GM18526 (cell line): ENCODE results near the gene DDX1.

Source experiments
- POLR2A ChIP-seq: IDR thresholded peaks from 3 replicates; pipeline ENCODE4 v1.6.1; 2011; ENCODE audit not compliant: insufficient read length; ENCODE audit errors: extremely low read depth

Gene DDX1

DNA sequence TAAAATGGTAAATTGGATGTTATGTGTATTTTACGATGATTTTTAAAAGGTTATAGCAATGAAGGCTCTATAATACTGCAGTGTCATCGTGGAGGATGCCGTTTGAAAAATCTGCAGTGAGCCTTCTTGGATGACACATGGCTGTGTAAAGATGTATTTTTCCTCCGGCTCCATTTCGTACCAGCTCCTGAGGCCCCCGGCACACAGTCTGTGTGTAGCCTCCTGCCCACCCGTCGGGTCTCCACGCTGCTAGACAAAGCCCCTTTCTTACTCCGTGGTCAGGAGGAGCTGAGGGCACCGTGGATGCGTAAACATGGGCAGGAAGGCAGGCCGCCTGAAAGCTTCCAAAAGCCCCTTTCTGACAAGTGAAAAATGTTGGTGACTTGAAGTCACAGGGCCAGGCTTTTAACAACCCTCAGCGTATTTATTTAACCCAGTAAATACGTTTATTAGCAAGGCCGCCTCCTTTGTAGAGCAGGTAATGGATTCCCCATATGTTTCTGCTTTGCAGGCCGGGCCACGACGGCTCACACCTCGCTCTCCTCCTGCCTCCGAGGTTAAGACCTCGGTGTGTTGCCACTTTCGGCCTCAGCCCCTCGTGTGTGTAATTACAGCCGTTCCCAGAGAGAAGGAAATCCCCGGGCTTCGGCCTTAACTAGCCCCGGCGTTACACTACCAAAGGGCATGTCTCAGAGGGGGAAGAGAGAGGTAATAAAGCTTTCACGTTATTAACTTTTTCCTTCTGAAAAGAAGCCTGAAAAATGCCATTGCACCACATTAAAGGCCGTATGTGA, 72.8 kb downstream of the DDX1 start:
- no peak for TF ChIP-seq POLR2A

DNA sequence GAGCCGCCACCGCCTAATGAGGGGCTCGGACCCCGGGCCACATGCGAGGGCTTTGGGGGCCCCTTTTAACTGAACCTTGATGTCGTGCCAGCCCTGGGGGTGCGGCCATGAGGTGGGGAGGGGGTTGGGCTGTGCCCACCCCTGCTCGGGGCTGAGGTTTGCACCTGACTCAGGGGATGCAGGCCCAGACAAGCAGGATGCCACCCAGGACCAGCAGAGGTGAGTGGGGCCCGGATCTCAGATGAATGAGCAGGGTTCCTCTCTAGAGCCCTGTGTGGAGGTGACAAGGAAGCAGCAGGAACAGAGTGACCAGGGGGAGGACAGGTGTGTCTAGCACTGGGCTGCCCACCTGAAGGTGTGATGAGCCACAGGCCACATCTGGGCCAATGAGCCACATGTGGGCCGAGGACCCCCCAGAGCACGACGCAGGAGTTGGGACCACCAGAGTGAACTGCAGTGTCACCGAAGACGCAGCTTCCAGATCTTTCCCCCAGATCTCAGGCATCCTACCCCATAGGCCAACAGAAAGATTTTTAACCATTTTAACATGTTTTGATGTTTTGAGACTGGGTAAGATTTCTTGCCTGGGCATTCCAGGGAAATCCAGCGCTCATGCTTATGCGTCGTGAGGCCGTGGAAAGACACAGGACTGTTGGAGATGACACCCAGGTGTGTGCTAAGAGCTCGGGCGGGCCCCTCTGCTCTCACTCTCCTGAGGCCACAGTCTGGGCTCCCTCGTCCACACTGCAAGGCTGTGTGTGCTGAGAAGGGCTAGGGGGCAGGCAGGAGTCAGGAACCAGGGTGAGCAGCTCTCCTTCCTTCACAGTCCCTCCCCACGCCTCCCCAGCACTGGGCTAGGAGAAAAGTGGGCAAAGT, 73.6 kb downstream of the DDX1 start:
- TF ChIP-seq POLR2A, result no peak

DNA sequence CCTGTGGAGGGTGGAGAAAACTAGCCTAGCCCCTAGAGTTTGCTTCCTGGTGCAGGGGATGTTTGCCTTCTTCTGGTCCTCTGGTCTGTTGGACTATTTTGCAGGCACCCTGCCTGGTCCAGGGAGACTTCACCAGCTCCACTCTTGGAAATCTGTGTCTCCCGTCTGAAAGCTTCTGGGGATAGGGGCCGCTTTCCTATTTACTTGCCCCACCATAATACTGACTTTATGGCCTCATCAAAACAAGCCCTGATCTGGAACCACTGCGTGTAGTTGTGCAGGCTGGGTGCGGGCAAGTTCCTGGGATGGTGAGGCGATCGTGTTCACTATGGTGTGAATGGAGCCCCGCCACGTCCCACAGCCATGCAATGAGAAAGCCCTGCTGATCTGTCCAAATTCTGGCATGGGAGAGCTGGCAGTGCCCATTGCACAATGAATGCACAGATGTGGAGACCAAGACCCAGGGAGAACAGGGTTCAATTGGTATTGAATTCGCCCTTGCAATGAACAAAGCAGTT, 74.3 kb downstream of the DDX1 start:
- TF ChIP-seq POLR2A, result no peak

DNA sequence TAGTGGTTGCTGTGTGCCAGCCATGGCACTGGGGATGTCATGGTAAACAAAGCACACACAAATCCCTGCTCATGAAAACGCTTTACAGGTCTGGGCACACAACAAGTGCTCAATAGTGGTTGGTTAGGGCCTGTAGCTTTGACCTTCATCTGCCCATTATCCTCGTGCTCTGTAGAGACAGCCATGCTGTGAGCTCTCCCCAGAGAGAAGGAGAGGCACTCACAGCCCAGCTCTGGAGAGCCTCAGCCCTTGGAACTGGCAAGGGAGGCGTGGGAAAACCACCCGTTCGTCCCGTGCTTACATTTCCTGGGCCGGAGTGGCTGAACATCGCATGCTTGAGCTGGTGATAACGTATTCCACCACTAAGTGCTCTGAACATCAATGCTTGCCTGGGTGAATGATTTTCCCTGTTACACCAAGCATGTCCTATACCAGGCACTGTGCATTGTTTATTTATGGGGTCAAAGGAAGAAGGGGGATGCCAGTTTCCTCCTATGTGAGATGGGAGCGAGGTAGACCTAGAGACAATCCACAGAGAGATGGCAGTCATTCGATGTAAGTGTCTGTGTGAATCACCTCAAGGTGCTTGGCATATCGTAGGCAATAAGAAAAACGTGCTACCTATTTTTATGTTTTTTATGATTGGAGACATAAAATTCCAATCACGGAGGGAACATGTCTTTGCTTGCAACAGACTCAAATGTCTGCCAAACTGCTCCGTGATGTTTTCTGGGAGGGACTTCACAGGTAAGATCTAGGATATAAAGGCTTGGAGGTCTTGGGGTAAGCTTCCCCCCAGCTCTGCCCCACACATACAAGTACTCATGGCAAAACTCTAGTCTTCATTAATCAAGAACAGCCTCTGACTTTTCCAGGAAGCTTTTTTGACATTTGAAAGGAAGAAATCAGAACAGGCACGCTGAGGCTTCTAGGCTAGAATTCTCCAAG, 75.5 kb downstream of the DDX1 start:
- TF ChIP-seq POLR2A, result no peak

DNA sequence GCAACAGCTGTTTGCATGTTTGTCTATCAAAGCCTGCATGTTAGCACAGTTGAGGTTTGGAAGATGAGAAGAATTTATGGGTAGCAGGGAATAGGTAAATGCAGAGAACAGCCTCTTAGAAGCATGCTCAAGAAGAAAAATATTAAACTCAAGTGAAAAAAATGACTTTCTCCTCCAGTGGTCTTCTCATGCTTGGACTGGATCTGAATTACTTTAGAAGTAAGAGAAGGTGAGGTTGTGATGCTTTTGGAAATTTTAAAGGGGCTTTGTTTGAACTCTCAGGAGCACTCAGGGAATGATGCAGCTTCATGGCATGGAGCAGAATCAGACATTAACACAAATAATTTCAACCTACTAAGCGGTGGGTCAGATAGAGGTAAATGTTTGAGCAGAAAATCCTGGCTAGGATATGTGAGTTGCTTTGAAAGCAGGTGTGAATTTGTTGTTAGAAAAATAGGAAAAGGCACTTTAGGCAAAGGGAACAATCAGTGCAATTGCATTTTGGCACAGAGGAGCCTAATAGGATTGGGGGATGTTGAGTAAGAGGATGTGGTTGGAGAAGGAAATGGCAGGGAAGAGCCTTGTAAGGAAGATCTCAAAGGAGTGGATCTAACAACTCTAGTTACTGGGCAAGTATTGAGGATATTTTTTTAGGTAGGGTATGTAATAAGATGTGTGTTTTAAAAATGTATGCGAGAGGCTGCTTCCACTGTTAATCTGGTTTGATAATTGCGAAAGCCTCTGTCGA, 76.3 kb downstream of the DDX1 start:
- TF ChIP-seq POLR2A, result no peak

DNA sequence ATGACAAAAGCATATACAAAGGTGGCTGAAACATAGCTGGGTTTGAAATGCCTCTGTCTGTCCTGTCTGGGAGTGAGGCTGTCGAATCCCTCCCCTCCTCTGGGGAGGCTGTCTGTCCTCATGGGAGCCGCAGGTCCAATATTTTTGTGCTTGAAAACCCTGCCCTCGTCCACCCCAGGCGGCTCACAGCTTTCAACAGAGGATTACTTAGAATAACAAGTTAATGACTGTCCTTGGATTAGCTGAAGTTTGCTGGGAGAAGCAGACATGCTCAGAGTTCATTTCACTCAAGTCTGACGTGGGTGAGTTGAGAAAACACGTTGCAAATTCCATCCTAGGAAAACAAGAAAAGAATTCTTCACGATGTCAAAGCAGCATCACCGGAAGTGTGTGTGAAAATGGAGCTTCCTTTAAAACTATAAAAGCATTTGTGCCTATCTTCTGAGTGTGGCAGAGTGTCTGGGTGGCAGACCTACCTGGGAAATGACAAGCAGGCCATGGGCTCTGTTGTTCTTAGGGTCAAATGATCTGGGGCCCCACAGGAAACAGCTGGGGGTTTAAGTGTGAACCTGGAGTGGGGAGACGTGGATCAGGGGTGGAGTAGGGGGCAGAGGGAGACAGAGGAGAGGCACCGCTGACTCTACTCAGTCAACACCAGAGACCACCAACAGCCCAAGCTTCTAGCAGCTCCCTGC, 77.1 kb downstream of the DDX1 start:
- TF ChIP-seq POLR2A, result no peak

DNA sequence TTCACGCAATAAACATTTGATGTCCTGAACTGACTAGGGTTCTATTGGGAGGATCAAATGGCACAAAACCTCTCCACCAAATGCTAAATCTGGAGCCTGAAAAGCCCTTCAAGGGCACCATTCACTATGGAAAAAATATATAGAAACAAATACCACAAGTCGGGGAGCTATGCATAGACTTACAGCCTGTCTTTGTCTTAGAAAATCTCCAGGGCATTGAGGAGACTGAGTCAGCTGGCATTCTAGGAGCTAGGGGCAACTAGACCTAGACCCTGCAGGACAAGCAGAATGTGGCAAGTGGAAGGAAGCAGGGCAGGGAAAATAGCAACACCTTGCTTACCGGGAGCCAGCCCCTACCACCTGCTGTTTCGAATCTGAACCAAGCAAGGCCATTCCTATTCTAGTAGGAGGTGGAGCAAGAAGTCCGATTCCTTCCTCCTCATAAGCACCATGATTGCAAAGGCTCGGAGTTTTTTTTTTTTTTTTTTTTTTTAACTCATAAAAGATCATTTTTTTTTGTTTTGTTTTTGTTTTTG, 77.8 kb downstream of the DDX1 start:
- TF ChIP-seq POLR2A, result no peak

DNA sequence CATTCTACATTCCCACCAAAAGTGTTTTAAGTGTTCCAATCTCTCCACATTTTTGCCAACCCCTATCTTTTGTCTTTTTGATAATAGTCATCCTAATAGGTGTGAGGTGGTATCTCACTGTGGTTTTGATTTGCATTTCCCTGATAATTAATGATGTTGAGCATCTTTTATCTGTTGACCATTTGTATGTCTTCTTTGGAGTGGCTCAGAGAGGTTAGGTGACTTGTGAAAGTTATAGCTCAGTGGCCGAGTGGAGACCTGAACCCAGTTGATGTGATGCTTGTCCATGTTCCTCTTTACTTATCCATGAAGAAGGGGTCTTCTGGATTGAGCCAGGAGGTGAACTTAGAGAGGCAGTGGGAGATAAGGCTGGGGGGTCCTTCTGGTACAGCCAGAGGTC, 78.8 kb downstream of the DDX1 start:
- TF ChIP-seq POLR2A, result no peak

DNA sequence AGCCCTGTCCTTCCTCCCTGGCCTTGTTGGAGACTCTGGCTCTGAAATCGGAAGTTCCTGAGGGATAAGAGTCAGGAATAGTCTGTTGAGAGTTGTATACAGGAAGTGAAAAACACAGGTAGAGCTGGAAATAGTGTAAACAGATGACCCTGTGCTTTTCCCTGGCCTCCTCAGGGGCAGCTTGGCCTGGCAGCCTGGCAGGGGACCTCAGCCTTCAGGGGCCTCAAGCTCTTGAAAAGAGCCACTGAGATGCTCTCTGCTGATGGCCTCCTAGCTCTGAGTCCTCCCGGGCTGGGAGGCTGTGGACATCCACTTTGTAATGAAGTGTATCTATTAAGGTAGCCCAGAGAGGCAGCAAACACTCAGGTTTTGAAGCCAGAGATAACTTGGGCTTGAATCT, 79.3 kb downstream of the DDX1 start:
- TF ChIP-seq POLR2A, result no peak

DNA sequence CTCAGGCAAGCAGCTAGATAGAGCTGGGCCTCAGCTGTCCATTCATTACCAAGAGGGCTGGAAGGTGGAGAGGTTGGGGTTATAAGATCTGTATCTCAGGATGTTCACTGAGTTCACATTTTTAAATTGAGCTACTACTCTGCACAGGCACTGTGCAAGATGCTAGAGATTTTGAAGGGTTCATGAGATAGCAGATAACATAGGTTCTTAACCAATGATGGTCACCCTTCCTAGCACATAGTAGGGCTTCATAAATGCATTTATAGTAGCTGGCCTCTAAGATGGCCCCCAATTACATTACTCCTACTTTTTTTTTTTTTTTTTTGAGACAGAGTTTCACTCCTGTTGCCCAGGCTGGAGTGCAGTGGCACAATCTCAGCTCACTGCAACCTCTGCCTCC, 79.7 kb downstream of the DDX1 start:
- no peak for TF ChIP-seq POLR2A

DNA sequence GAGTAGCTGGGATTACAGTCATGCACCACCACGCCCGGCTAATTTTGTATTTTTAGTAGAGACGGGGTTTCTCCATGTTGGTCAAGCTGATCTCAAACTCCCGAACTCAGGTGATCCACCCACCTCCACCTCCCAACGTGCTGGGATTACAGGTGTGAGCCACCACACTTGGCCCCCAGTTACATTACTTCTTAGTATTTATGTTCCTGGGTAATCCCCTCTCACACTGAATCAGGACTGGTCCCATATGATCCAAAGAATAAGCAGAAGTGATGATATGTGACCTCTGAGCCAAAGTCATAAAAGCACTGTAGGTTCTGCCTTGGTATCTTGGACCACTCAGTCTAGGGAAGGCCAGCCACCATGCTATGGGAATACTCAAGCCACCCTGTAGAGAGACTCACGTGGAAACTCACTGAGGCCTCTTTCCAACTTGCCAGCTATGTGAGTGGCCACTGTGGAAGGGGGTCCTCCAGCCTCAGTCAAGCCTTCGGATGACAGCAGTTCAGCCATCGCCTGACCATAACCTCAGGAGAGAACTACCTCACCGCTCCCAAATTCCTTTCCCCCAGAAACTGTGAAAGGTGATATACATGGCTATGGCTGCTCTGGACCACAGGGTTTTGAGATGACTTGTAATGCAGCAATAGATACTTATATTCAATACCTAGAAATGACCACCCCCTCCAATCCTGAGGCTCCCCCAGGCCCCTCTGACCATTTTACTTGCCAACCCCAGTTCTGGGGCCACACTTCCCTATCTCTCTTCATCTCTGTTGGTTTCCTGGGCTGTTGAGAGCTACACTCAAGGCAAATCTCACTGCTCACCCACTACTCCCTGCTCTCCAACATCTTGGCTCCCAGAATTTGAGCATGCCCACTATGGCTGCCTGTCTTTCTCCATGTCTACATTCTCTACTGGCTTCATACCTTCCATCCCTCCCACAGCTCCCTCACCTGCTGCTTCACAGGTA, 80.5 kb downstream of the DDX1 start:
- TF ChIP-seq POLR2A, result no peak

DNA sequence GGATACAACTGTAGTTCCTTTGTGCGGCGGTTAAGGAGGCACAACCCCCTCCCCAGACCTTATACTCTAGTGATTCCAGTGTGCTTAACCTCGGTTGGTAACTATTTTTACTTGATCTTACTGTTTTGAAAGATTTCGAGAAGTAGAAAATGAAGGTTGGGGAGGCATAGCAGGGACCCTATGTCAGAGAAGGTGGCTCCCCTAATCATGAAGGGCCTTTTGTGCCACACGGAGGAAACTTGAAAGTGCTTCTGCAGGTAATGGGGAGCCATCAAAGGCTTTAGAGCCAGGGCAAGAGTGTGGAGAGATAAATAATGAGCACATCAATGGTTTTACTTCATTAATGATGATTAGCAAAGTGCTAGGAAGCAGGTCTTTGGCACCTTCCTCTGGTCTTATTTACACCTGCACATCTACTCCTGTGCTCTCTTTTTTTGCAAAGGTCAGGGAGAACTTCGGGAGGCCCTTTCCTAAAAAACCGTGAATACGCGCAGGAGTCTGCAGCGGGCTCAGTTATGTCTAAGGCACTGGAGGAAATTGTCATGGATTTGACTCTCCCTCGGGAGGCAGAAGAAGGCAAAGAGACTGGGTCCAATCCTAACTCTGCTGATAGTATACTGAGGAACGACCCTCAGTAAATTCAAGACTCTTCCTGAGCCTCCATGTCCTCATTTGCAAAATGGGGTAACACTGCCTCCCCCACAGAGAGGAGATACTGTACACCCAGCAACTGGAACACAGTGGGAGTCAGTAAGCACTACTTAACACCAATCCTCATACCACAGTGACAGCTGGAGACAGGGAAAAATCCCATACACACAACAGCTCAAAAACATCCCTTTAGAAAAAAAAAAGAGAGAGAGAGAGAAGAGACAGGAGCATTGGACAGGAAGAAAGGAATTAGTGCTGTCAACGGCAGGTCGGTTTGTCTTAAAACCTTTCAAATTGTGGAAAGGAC, 81.6 kb downstream of the DDX1 start:
- TF ChIP-seq POLR2A, result no peak
